ENCODE measurements around the gene CHRNA10. TPM values are rescaled to one million over a fixed set of nuclear protein-coding genes. Genes with fewer than 3 reads are reported as not detected.
"Not testable (repeated sequence)": the region's sequence is repeated elsewhere in the genome, so short reads cannot be mapped to it uniquely, and the experiment has no call there.

The CHRNA10 gene
- total RNA-seq, 1 donor from 2014 or later = not detected

DNA sequence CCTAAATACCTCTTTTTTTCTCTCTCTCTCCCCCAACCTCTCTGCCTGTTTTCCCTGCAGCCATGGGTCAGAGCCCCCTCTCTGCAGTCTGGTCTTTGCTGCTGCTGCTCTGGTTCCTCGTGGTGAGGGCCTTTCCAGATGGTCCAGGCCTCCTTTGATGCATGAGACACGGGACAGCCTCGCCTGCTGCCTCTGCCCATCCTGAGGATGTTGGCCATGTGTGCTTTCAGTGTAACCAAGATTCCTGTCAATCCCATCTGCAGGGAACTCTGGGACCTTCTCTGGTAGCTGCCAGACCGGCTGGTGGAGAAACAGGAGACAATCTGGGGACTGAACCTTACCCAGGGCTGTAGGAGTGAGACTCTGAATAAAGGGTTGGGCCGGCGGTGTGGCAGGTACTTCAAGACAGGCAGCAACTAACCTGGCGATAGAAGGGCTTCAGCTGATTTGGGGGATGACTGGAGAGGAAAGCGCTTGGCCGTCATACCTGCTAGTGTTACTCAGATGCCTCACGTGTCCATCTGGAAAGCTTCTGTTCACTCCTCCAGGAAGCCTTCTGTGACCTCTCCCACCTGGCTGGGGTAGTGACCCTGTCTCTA, 7.1 kb downstream of the CHRNA10 start:
- intact Hi-C loops (cut with DNase I) = no loop called here
- H3K36me3 ChIP-seq = peaks cover 26 to 36% of the 10 kb centered on the region in 2 donors
- H3K4me3 ChIP-seq = no peak overlapping the region
- TF ChIP-seq, protein P1, sequence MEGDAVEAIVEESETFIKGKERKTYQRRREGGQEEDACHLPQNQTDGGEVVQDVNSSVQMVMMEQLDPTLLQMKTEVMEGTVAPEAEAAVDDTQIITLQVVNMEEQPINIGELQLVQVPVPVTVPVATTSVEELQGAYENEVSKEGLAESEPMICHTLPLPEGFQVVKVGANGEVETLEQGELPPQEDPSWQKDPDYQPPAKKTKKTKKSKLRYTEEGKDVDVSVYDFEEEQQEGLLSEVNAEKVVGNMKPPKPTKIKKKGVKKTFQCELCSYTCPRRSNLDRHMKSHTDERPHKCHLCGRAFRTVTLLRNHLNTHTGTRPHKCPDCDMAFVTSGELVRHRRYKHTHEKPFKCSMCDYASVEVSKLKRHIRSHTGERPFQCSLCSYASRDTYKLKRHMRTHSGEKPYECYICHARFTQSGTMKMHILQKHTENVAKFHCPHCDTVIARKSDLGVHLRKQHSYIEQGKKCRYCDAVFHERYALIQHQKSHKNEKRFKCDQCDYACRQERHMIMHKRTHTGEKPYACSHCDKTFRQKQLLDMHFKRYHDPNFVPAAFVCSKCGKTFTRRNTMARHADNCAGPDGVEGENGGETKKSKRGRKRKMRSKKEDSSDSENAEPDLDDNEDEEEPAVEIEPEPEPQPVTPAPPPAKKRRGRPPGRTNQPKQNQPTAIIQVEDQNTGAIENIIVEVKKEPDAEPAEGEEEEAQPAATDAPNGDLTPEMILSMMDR (IDR thresholded peaks at IDR 0.05) = no peak
- no peaks in the 10 kb centered on the region for H3K27me3 ChIP-seq
- H3K4me1 ChIP-seq = no peaks in the 10 kb centered on the region
- H3K27ac ChIP-seq = no peak overlapping the region
- H3K9me3 ChIP-seq = no peaks in the 10 kb centered on the region
- DNase-seq (ENCODE audit: low spot score in 2 of 2) = no peak

DNA sequence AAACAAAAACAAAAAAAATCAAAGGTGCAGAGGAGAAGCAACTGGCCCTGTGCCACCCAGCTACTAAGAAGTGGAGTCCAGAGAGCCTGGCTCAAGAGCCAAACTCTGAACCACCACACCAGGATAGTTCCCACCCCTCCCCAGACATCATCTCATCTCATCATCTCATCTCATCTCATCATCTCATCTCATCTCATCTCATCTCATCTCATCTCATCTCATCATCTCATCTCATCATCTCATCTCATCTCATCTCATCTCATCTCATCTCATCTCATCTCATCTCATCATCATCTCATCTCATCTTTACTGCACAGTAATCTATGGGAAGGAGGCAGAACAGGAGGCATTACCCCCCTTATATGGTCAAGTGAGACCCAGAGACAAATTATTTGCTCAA, 8.3 kb downstream of the CHRNA10 start:
- no peak for DNase-seq (ENCODE audit: low spot score in 2 of 2)

DNA sequence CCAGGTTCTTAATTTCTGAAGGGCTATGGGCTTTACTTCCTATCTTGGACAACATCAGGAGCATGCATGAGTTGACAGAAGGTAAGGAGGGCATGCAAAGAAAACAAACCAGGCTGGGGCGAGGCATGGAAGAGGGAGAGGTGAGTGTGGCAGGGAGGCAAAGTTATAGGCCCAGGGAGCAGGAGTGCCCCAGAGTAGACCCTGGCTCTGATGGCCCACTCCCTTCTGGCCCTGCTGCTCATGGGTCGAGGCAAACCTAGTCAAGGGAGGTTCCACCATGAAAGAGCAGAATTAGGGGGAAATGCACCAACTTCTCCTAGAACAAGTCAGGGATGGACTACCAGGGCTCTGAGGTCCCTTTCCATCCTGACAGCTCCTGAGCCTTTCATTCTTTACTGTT, 10.2 kb downstream of the CHRNA10 start:
- Histone ChIP-seq H3K36me3 (peaks cover 5 to 6% of the 10 kb centered on the region in 2 donors), H3K27me3 (no peaks in the 10 kb centered on the region), H3K9me3 (no peaks in the 10 kb centered on the region), H3K4me1 (no peaks in the 10 kb centered on the region), H3K27ac (no peak overlapping the region), H3K4me3 (no peak overlapping the region)
- TF ChIP-seq, protein P1 (IDR thresholded peaks at IDR 0.05) = no peak
- DNase-seq (ENCODE audit: low spot score in 2 of 2) = no peak
- intact Hi-C loops (cut with DNase I) = no loop called here

More for the DNA sequence above, 8.3 kb downstream of the CHRNA10 start:
- Histone ChIP-seq H3K27me3 (no peaks in the 10 kb centered on the region), H3K36me3 (peaks cover 21 to 25% of the 10 kb centered on the region in 2 donors), H3K4me3 (no peak overlapping the region), H3K4me1 (no peaks in the 10 kb centered on the region), H3K27ac (no peak overlapping the region), H3K9me3 (no peaks in the 10 kb centered on the region)
- TF ChIP-seq, protein P1 (IDR thresholded peaks at IDR 0.05) = no peak
- intact Hi-C loops (cut with DNase I) = no loop called here

DNA sequence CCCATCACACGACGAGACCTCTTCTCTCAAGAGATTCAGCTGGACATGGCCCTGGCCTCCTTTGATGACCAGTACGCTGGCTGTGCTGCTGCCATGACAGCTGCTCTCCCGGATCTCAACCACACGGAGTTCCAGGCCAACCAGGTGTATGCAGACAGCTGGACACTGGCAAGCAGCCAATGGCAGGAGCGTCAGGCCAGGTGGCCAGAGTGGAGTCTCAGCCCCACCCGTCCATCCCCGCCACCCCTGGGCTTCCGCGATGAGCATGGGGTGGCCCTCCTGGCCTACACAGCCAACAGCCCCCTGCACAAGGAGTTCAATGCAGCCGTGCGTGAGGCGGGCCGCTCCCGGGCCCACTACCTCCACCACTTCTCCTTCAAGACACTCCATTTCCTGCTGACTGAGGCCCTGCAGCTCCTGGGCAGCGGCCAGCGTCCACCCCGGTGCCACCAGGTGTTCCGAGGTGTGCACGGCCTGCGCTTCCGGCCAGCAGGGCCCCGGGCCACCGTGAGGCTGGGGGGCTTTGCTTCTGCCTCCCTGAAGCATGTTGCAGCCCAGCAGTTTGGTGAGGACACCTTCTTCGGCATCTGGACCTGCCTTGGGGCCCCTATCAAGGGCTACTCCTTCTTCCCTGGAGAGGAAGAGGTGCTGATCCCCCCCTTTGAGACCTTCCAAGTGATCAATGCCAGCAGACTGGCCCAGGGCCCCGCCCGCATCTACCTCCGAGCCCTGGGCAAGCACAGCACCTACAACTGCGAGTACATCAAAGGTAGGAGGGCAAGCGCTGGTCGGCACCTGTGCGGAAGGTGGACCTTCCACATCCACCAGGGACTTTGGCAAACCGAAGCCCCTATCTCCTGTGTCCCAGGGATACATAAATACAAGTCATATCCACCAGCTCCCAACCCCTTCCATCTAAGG, 11.3 kb downstream of the CHRNA10 start:
- Histone ChIP-seq H3K9me3 (no peaks in the 10 kb centered on the region), H3K4me1 (no peaks in the 10 kb centered on the region), H3K27me3 (no peaks in the 10 kb centered on the region), H3K27ac (no peak overlapping the region), H3K36me3 (no peaks in the 10 kb centered on the region), H3K4me3 (no peak overlapping the region)
- intact Hi-C loops (cut with DNase I) = no loop called here
- DNase-seq (ENCODE audit: low spot score in 2 of 2) = peak in 1 of 2 donors; percentile 44
- TF ChIP-seq, protein P1 (IDR thresholded peaks at IDR 0.05) = no peak

DNA sequence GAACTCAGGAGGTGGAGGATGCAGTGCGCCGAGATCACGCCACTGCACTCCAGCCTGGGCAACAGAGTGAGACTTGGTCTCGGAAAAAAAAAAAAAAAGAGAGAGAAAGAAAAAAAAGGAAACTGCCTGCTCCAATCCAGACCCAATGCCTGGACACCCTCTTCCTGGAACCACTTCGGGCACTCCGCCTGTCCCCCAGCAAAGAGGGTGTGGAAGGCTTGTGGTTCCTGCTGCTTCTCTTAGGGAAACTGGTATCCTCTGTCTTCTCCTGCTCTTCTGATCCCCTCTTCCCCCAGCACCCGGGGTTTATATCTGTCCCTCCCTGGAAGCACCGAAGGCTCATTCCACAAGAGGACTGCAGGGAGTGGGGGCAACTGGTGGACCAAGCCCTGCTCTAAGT, 12.9 kb downstream of the CHRNA10 start:
- no peaks in the 10 kb centered on the region for H3K9me3 ChIP-seq
- no peak for DNase-seq (ENCODE audit: low spot score in 2 of 2)

DNA sequence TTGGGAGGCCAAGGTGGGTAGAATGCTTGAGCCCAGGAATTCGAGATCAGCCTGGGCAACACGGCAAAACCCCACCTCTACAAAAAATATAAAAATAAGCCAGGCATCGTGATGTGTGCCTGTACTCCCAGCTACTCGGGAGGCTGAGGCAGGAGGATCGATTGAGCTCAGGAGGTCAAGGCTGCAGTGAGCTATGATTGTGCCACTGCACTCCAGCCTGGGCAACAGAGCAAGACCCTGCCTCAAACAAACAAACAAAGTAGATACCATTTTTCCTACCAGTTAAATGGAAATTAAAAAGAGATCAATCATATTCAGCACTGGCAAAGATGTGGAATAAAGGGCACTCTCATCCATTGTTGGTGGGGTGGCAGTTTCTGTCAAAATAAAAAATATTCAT, 13.9 kb downstream of the CHRNA10 start:
- DNase-seq (ENCODE audit: low spot score in 2 of 2); intact Hi-C loops (cut with DNase I): not testable (repeated sequence)

More for the DNA sequence above, 12.9 kb downstream of the CHRNA10 start:
- TF ChIP-seq, protein P1 (IDR thresholded peaks at IDR 0.05) = no peak
- no peaks in the 10 kb centered on the region for H3K36me3 ChIP-seq
- no peaks in the 10 kb centered on the region for H3K27me3 ChIP-seq
- H3K27ac ChIP-seq = no peak overlapping the region
- H3K4me3 ChIP-seq = no peak overlapping the region
- H3K4me1 ChIP-seq = no peaks in the 10 kb centered on the region
- intact Hi-C loops (cut with DNase I) = no loop called here

More for the DNA sequence above, 13.9 kb downstream of the CHRNA10 start:
- not testable (repeated sequence) for H3K36me3 ChIP-seq, H3K9me3 ChIP-seq, H3K4me1 ChIP-seq, H3K4me3 ChIP-seq, H3K27me3 ChIP-seq, H3K27ac ChIP-seq

All from ascending aorta (tissue), 2 donors.